Small intestine (tissue), 7 donors: Measurements from ENCODE around the gene ENAH. TPM values are rescaled to one million over a fixed set of nuclear protein-coding genes. Genes with fewer than 3 reads are reported as not detected.
"Not testable (repeated sequence)": the region's sequence is repeated elsewhere in the genome, so short reads cannot be mapped to it uniquely, and the experiment has no call there.

Source experiments
- DNase-seq, 2 donors: peaks; one replicate each; pipeline versions ENCODE4 v3.0.0 to v3.0.0-alpha.2; 2013
- FAIRE-seq: peaks from 2 replicates; lab custom pipeline; 2012; peaks lifted over from hg19 to GRCh38; lab: Jason Lieb, UNC
- H3K27ac ChIP-seq, 3 donors: one replicate each; pipeline ENCODE4 v1.5.1; 2013; ENCODE audit warnings: low read length in 2 of 3, mild to moderate bottlenecking in 2 of 3, control low read depth in 1 of 3, inconsistent platforms in 1 of 3, low read depth in 1 of 3, moderate library complexity in 1 of 3
- H3K27me3 ChIP-seq, 3 donors: one replicate each; pipeline ENCODE4 v1.6.1; 2013; ENCODE audit warnings: low read length in 3 of 3, inconsistent platforms in 1 of 3; ENCODE audit not compliant: control insufficient read depth in 3 of 3, insufficient read depth in 3 of 3
- H3K36me3 ChIP-seq, 3 donors: one replicate each; pipeline ENCODE4 v1.6.1; 2013; ENCODE audit warnings: low read length in 3 of 3, inconsistent platforms in 1 of 3, low read depth in 1 of 3, mild to moderate bottlenecking in 1 of 3, moderate library complexity in 1 of 3; ENCODE audit not compliant: control insufficient read depth in 3 of 3, insufficient read depth in 2 of 3
- H3K4me1 ChIP-seq, 3 donors: one replicate each; pipeline ENCODE4 v1.6.1; 2013; ENCODE audit warnings: low read length in 2 of 3, inconsistent platforms in 1 of 3, low read depth in 1 of 3, mild to moderate bottlenecking in 1 of 3, moderate library complexity in 1 of 3; ENCODE audit not compliant: control insufficient read depth in 3 of 3, insufficient read depth in 2 of 3
- H3K4me3 ChIP-seq, 3 donors: one replicate each; pipeline ENCODE4 v1.5.1; 2013; ENCODE audit warnings: low read length in 3 of 3, control low read depth in 1 of 3, inconsistent platforms in 1 of 3, low read depth in 1 of 3, mild to moderate bottlenecking in 1 of 3, moderate library complexity in 1 of 3
- H3K9me3 ChIP-seq, 2 donors: one replicate each; pipeline ENCODE4 v1.6.1; 2013; ENCODE audit warnings: low read depth in 1 of 2, low read length in 1 of 2; ENCODE audit not compliant: control insufficient read depth in 2 of 2, insufficient read depth in 1 of 2
- WGBS, 3 donors: extraction: QIAGEN DNeasy Blood & Tissue Kit; methylation state at CpG; one replicate each; pipeline ENCODE4 v1.1.7; 2013; 5-methylcytosine and 5-hydroxymethylcytosine counted together
- polyA plus RNA-seq, 4 donors: library from polyadenylated mRNA; stranded (reverse) in 3 of 4; unstranded in 1 of 4; fragments of 200-250 nt in 3 of 4; fragments of 120-200 nt in 1 of 4; gene quantifications; one replicate each; pipeline versions ENCODE4 v1.2.1 to v1.2.3, GENCODE V29; 2013
- donor health status: healthy with polysubstance abuse.
- donor health status: control.
- donor health status: control.
- donor health status: Bipolar disorder and iron deficiency.
- donor health status: healthy.

Gene ENAH
- polyA plus RNA-seq, 4 donors = 4.5 to 26.0 (median 13.9) TPM

DNA sequence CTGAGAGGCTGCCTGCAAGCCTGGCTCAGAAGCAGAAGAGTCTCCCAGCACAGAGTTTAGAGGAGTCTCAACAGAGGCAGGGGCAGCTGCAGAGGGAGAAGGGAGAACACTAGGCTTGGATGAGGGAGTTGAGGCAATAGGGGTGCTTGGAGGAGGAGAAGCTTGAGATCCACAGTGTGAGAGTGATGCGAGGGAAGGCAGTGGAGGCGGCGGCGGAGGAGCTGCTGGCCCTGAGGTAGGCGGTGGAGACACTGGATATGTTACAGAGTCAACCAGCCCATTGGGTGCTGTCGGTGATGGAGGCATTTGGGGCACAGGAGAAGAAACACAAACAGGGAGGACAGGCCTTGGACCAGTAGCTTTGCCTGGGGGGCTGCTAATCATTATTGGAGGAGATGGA, 135.7 kb downstream of the ENAH start:
- peaks cover 0 to 23% (median 6%) of the 10 kb centered on the region in 3 donors for H3K36me3 ChIP-seq
- no peak overlapping the region for H3K4me3 ChIP-seq
- H3K27ac ChIP-seq = no peak overlapping the region
- no peaks in the 10 kb centered on the region for H3K27me3 ChIP-seq
- WGBS, 3 donors = 96 to 98% (median 98%) methylated on average over 6 of the region's 6 CpGs
- H3K9me3 ChIP-seq = no peaks in the 10 kb centered on the region
- peaks cover 0 to 2% (median 0%) of the 10 kb centered on the region in 3 donors for H3K4me1 ChIP-seq
- FAIRE-seq (no peak), DNase-seq (no peak)

- FAIRE-seq (no peak), DNase-seq (peak in 1 of 2 donors; percentile 35)
- Histone ChIP-seq H3K4me3 (no peak overlapping the region), H3K27me3 (no peaks in the 10 kb centered on the region), H3K4me1 (peaks cover 0 to 2% (median 0%) of the 10 kb centered on the region in 3 donors), H3K36me3 (peaks cover 0 to 26% (median 6%) of the 10 kb centered on the region in 3 donors), H3K27ac (no peak overlapping the region), H3K9me3 (no peaks in the 10 kb centered on the region)
- WGBS, 3 donors = 27 to 47% (median 44%) methylated on average over 3 of the region's 3 CpGs
Measured at GRCh38 chr1:225514671-225515081, 138.2 kb downstream of the ENAH start.

DNA sequence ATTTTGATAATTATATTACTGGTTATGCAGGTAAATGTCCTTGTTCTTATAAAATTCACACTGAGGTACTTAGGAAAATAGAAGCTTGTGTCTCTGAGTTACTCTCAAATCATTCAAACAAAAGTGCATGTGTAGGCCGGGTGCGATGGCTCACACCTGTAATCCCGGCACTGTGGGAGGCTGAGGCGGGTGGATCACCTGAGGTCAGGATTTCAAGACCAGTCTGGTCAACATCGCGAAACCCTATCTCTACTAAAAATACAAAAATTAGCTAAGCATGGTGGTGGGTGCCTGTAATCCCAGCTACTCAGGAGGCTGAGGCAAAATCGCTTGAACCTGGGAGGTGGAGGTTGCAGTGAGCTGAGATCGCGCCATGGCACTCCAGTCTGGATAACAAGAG, 139.3 kb downstream of the ENAH start:
- 95 to 97% (median 97%) methylated on average over 9 of the region's 9 CpGs for WGBS, 3 donors
- not testable (repeated sequence) for H3K27ac ChIP-seq, H3K9me3 ChIP-seq, H3K4me1 ChIP-seq, DNase-seq, H3K27me3 ChIP-seq, H3K4me3 ChIP-seq, FAIRE-seq
- H3K36me3 ChIP-seq = peaks cover 0 to 25% (median 6%) of the 10 kb centered on the region in 3 donors

GRCh38 chr1:225511828-225512381, 141.0 kb downstream of the ENAH start:
- H3K9me3 ChIP-seq = no peaks in the 10 kb centered on the region
- H3K27me3 ChIP-seq = no peaks in the 10 kb centered on the region
- FAIRE-seq (no peak), DNase-seq (no peak)
- H3K4me3 ChIP-seq = no peak overlapping the region
- peaks cover 2 to 6% (median 4%) of the 10 kb centered on the region in 3 donors for H3K4me1 ChIP-seq
- WGBS, 3 donors = 92 to 94% (median 92%) methylated on average over 4 of the region's 4 CpGs
- H3K27ac ChIP-seq = no peak overlapping the region
- H3K36me3 ChIP-seq = peaks cover 0 to 17% (median 2%) of the 10 kb centered on the region in 3 donors

DNA sequence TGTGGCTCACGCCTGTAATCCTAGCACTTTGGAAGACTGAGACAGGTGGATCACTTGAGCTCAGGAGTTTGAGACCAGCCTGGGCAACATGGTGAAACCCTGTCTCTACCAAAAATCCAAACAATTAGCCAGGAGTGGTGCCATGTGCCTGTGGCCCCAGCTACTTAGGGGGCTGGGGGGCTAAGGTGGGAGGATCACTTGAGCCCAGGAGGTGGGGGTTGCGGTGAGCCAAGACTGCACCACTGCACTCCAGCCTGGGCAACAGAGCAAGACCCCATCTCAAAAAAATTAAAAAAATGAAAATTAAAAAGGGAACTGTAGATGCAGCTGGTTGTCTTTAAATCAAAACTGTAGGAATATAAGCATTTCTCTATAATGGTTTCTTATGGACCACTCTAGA, 142.2 kb downstream of the ENAH start:
- H3K4me3 ChIP-seq, H3K27me3 ChIP-seq, H3K27ac ChIP-seq, H3K4me1 ChIP-seq, FAIRE-seq, H3K9me3 ChIP-seq, DNase-seq: not testable (repeated sequence)
- H3K36me3 ChIP-seq = peaks cover 0 to 17% (median 2%) of the 10 kb centered on the region in 3 donors
- 91 to 95% (median 94%) methylated on average over 2 of the region's 2 CpGs for WGBS, 3 donors

DNA sequence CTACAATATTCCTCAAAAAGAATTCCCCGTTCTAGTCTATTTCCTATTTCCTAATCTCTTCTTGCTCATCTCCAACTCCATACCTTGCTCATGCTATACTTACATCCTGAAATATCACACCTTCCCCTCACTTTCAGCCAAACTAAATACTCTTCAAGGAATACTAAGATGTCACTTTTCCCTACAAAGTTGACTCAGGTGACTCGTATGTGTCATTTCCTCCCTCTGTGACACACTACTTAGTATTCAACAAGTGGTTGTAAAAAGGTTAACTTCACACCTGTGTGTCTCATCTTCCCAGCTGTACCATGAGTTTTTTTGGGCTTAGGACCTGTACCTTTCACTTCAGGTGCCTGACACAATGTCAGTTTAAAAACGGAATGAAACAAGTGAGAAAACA, 143.2 kb downstream of the ENAH start:
- Histone ChIP-seq H3K36me3 (peaks cover 0 to 17% (median 2%) of the 10 kb centered on the region in 3 donors), H3K9me3 (no peaks in the 10 kb centered on the region), H3K4me3 (no peak overlapping the region), H3K27me3 (no peaks in the 10 kb centered on the region), H3K27ac (no peak overlapping the region), H3K4me1 (peaks cover 2 to 6% (median 4%) of the 10 kb centered on the region in 3 donors)
- FAIRE-seq (no peak), DNase-seq (no peak)
- WGBS, 3 donors = 79 to 83% (median 80%) methylated on average over 3 of the region's 3 CpGs

DNA sequence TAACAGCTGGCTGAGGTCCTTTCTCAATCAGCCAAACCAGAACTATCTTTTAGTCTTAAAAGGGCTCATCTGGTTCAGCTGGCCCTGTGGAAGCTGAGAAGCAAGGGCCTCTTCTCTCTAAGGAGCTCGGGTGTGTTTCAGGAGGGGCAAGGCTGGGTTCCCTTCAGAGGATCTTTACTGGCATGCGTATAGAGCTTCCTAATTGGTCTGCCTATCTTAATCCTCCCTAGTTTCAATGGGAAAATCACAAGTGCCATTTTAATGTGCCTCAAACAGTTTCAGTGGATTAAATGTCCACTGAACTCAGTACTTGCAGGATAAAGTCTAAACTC, 143.6 kb downstream of the ENAH start:
- H3K27ac ChIP-seq = peak overlapping the region in 1 of 3 donors; percentile 81
- H3K27me3 ChIP-seq = no peaks in the 10 kb centered on the region
- DNase-seq (no peak), FAIRE-seq (no peak)
- H3K4me1 ChIP-seq = peaks cover 0 to 6% (median 4%) of the 10 kb centered on the region in 3 donors
- peaks cover 0 to 16% (median 2%) of the 10 kb centered on the region in 3 donors for H3K36me3 ChIP-seq
- H3K4me3 ChIP-seq = no peak overlapping the region
- H3K9me3 ChIP-seq = no peaks in the 10 kb centered on the region
- 79 to 90% (median 86%) methylated on average over 2 of the region's 2 CpGs for WGBS, 3 donors

- Histone ChIP-seq H3K4me3 (no peak overlapping the region), H3K4me1 (peaks cover 0 to 6% (median 4%) of the 10 kb centered on the region in 3 donors), H3K27ac (peak overlapping the region in 2 of 3 donors; percentile 28 to 81), H3K27me3 (no peaks in the 10 kb centered on the region), H3K36me3 (peaks cover 0 to 13% (median 2%) of the 10 kb centered on the region in 3 donors), H3K9me3 (no peaks in the 10 kb centered on the region)
- FAIRE-seq (no peak), DNase-seq (peak; percentile 59 to 86)
- 73 to 76% (median 75%) methylated on average over 12 of the region's 12 CpGs for WGBS, 3 donors
Measured at GRCh38 chr1:225508538-225509375, 144.2 kb downstream of the ENAH start.
